ENCODE results near the gene TMEM25. TPM values are rescaled to one million over a fixed set of nuclear protein-coding genes. Genes with fewer than 3 reads are reported as not detected.
"Not testable (repeated sequence)": the region's sequence is repeated elsewhere in the genome, so short reads cannot be mapped to it uniquely, and the experiment has no call there.

The TMEM25 gene
- total RNA-seq, 1 donor from 2014 or later = 29.6 TPM

DNA sequence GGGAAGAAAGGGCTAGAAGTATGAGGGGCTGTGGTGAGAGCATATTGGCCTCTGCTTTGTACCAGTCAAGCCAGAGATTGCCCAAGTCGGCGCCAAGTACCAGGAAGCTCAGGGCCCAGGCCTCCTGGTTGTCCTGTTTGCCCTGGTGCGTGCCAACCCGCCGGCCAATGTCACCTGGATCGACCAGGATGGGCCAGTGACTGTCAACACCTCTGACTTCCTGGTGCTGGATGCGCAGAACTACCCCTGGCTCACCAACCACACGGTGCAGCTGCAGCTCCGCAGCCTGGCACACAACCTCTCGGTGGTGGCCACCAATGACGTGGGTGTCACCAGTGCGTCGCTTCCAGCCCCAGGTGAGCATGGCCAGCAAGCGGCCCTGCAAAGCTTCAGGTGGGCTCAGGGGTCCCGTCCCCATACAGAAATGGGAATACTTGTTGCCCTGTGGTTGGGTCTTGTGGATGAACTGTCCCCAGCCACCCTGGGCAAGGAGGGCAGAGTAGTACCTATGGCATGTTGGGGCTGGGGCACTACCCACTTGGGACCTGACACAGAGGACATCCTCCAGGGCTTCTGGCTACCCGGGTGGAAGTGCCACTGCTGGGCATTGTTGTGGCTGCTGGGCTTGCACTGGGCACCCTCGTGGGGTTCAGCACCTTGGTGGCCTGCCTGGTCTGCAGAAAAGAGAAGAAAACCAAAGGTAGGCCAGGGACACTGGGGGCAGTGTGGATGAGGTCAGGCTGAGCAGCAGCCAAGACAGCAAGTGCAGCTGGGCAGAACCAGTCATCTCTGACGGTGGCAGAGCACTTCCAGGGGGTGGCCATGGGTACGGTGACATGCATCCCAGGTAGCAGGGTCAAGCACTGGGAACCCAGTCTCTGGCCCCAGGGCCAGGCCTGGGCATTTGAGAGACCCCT is 2.1 kb downstream of the TMEM25 start:
- DNase-seq = no peak

- DNase-seq = no peak
Measured at GRCh38 chr11:118533769-118534729, 3.1 kb downstream of the TMEM25 start.

DNA sequence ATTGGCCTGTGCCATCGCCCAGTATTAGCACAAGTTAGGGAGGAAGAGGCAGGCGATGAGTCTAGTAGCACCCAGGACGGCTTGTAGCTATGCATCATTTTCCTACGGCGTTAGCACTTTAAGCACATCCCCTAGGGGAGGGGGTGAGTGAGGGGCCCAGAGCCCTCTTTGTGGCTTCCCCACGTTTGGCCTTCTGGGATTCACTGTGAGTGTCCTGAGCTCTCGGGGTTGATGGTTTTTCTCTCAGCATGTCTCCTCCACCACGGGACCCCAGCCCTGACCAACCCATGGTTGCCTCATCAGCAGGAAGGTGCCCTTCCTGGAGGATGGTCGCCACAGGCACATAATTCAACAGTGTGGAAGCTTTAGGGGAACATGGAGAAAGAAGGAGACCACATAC is 4.3 kb downstream of the TMEM25 start:
- DNase-seq = no peak

DNA sequence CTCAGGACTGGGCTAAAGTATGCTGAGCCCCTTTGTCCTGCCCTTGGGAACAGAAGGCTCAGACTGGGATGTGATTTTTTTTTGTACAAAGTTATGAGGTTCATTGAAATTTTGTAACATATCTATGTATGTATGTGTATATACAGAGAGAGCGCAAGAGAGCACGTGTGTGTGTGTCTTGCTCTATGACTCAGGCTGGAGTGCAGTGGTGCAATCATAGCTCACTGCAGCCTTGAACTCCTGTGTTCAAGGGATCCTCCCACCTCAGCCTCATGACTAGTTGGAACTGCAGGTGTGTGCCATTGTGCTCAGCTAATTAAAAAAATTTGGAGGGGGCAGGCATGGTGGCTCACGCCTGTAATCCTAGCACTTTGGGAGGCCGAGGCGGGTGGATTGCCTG is 5.7 kb downstream of the TMEM25 start:
- DNase-seq = no peak

DNA sequence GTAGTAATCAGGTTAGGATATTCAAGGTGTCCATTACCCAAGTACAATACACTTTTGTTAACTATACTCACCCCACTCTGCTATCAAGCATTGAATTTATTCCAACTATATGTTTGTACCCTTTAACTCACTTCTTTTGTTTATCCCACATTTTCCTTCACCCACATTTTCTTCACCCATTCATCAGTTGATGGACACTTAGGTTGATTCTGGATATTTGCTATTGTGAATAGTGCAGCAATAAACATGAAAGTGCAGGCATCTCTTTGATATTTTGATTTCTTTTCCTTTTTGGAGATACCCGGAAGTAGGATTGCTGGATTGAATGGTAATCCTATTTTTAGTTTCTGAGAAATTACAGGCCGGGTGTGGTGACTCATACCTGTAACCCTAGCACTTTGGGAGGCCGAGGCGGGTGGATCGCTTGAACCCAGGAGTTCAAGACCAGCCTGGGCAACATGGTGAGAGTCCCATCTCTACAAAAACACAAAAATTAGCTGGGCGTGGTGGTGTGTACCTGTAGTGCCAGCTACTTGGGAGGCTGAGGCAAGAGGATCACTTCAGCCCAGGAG is 6.5 kb downstream of the TMEM25 start:
- peak; percentile 15 for DNase-seq

GRCh38 chr11:118544010-118544646 is 13.1 kb downstream of the TMEM25 start:
- no peak for DNase-seq

- DNase-seq = no peak
Measured at GRCh38 chr11:118544647-118545010, 13.6 kb downstream of the TMEM25 start.

GRCh38 chr11:118545533-118545932 is 14.5 kb downstream of the TMEM25 start:
- DNase-seq = no peak

DNA sequence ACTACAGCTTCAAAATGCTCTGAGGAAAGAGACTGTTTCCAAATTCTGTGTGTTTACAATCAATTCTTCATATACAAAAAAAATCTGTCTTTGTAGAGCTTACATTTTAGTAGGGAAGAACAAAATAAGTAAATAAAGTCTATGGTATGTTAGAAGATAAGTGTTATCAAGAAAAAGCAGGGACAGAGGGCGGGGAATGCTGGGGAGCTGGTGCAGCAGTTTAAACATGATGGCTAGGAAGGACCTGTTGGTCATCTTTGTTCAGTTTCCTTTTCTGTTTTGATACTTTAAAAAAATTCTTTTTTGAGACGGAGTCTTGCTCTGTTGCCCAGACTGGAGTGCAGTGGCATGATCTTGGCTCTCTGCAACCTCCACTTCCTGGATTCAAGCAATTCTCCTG is 16.1 kb downstream of the TMEM25 start:
- DNase-seq = no peak

- DNase-seq = no peak
Measured at GRCh38 chr11:118552341-118552740, 21.3 kb downstream of the TMEM25 start.

- DNase-seq = no peak
Measured at GRCh38 chr11:118560806-118561205, 29.8 kb downstream of the TMEM25 start.

DNA sequence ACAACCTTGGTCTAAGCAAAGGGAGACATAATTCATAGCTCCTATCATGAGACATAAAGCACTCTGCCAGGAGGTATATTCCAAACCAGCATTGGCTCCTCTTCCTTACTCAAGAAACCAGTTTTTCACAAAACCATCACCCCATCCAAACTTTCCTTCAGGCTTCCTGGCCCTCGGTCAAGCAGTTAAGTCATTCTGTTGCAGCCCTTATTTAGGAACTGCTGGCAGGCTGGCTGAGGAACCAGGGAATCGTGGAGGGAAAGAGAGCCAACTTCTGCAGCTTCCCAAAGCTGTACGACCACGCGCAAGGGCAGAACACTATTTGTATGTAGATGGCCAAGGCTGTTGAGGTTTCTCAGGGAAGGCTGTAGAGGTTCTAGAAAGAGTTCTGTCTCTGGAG is 34.1 kb downstream of the TMEM25 start:
- DNase-seq = peak; percentile 7

GRCh38 chr11:118569670-118570069 is 38.7 kb downstream of the TMEM25 start:
- no peak for DNase-seq

DNA sequence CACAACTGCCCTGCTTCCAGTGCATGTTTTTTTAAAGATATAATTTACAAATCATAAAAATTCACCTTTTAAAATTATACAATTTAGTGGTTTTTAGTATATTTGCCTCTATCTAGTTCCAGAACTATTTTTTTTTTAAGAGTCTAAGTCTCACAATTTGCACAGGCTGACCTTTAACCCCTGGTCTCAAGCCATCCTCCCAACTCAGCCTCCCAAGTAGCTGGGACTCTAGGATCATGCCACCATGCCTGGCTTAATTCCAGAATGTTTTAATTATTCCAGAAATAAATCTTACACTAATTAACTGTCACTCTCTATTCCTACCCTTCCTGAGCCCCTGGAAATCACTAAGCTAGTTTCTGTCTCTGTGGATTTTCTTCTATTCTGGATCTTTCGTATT is 39.8 kb downstream of the TMEM25 start:
- no peak for DNase-seq

DNA sequence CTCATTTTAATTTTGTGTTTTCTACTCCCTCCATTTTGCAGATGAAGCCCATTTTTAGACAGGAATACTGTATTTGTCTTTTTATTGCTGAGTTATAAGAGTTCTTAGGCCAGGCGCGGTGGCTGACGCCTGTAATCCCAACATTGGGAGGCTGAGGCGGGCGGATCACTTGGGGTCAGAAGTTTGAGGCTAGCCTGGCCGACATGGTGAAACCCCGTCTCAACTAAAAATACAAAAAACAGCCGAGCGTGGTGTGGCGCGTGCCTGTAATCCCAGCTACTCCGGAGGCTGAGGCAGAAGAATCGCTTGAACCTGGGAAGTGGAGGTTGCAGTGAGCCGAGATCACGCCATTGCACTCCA is 40.7 kb downstream of the TMEM25 start:
- DNase-seq = peak; percentile 27

DNA sequence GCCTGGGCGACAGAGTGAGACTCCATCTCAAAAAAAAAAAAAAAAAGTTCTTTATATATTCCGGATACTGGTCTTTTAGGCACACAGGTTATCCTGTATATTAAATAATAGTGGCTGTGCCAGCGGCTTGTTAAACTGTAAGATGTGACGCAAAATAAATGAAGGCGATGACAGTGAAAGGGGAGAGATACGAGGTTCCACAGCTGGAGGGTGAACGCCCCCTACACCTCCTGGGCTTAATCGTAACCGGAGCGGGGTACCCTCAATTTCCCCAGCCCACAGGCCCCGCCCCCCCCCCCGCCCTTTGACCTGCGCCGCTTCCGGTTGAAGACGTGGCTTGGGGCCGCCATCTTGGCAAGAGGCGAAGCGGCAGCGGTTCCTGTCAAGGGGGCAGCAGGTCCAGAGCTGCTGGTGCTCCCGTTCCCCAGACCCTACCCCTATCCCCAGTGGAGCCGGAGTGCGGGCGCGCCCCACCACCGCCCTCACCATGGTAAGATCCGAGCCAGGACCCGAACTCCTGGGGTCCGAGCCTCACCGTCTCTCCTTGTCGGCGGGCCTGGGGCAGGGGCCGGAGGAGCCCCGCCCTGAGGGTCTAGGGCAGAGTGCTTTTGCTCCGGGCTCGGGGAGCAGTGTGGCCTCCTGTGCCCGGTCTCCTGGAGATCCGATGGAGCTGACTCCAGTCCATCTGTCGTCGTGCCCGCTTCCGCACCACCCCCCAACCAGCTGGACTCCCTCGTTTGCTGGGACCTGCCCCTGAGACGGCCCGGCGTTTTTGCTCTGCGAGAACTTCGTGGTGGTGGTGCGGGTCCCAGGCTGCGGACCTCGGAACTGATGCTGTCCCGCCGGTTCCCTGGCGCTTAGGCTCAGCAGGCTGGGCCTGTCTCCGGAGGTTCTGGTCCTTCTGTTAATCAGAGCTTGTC is 41.3 kb downstream of the TMEM25 start, which contains the start of gene ARCN1:
Gene ARCN1 (plus strand): TSS at position 349 of the 920 bp plus-strand sequence. CDS start 139 bp downstream, at position 488.
- peak; percentile 84 for DNase-seq

DNA sequence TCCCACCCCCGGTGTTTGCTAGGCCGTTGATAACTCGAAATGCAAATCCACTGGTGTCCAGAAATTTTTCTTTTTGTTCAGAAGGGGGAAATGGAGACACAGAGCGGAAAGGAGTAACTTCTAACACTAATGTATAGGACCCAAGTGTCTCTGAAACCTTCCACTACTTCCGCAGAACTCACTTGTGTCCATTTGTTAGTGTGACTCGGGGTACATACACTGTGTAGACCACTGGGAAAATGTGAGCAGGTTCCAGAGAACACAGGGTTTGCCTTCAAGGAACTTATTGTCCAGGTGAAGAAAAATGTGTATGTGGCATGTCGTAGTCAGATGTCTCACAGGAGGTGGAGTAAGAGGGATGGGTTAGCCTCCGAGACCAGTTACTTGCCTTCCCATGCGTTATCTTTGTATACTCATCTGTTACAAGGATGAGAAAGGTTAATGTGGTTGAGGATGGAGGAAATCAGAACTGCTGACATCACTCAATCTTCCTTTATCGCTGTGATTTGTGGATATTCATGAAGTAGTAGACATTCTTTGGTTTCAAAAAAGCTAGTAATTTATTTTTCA is 42.1 kb downstream of the TMEM25 start:
- DNase-seq = peak; percentile 71

- DNase-seq = no peak
Measured at GRCh38 chr11:118574636-118575035, 43.6 kb downstream of the TMEM25 start.

DNA sequence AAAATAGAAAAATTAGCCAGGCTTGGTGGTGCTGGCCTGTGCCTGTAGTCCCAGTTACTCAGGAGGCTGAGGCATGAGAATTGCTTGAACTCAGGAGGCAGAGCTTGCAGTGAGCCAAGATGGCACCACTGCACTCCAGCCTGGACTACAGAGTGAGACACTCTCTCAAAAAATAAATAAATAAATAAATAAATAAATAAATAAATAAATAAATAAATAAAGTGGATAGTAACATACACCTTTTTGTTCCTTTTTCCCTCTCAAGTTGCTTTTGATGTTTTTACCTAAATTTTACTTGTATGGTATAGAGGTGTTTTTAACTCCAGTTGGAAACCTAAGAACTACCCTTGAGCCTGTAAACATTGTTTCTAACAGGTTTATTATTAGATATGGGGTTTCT is 47.0 kb downstream of the TMEM25 start:
- DNase-seq = not testable (repeated sequence)

- DNase-seq = peak; percentile 95
Measured at GRCh38 chr11:118581057-118581456, 50.1 kb downstream of the TMEM25 start.

Data from dermis blood vessel endothelial cell (primary cell).